IMR-90 (cell line): Measurements from ENCODE around the gene SLC6A6. TPM values are rescaled to one million over a fixed set of nuclear protein-coding genes. Genes with fewer than 3 reads are reported as not detected.

Experiments used
- ATAC-seq: fragments of 200-7000 bp; cut with Tn5 transposase; 2 replicates; pipeline ENCODE4 v1.9.1; 2020; ENCODE audit warnings: low read depth, mild to moderate bottlenecking, moderate library complexity
- BruUV-seq: library from RNA; stranded (reverse); fragments of 400-500 nt; replicated peaks from 2 replicates; lab custom pipeline; 2021; lab: Mats Ljungman, UMichigan
- CTCF ChIA-PET: fragments of 300-600 bp; formaldehyde crosslinking; extraction: SDS; loops from one replicate; lab custom pipeline; 2021; ENCODE audit warnings: antibody characterized with exemption; lab: Yijun Ruan, JAX
- POLR2A ChIA-PET: fragments of 300-600 bp; sonication (Branson Sonifier 250); formaldehyde crosslinking; loops from one replicate; lab custom pipeline; 2022; ENCODE audit warnings: antibody characterized with exemption; ENCODE audit not compliant: unreplicated experiment; lab: Charles Lee
- DNase-seq: peaks from one replicate; pipeline ENCODE4 v3.0.0; 2013
- H2AFZ ChIP-seq: replicated peaks from 2 replicates; pipeline ENCODE3; 2013; ENCODE audit warnings: low read length, mild to moderate bottlenecking; ENCODE audit not compliant: poor library complexity
- H2AK5ac ChIP-seq: 2 replicates; pipeline ENCODE4 v1.6.1; 2013; ENCODE audit warnings: low read depth, low read length, inconsistent platforms
- H2AK9ac ChIP-seq: replicated peaks from 2 replicates; pipeline ENCODE3; 2013; ENCODE audit warnings: mild to moderate bottlenecking, low read depth, low read length, moderate library complexity; ENCODE audit not compliant: poor library complexity
- H2BK120ac ChIP-seq: 2 replicates; pipeline ENCODE4 v1.6.1; 2013; ENCODE audit warnings: low read depth, low read length, inconsistent platforms
- H2BK15ac ChIP-seq: 3 replicates; pipeline ENCODE4 v1.6.1; 2013; ENCODE audit warnings: low read depth, low read length, inconsistent platforms
- H2BK20ac ChIP-seq: 2 replicates; pipeline ENCODE4 v1.6.1; 2013; ENCODE audit warnings: low read depth, mild to moderate bottlenecking, inconsistent platforms, low read length, moderate library complexity
- H2BK5ac ChIP-seq: 2 replicates; pipeline ENCODE4 v1.6.1; 2013; ENCODE audit warnings: mild to moderate bottlenecking, low read depth, low read length, inconsistent platforms; ENCODE audit not compliant: poor library complexity, severe bottlenecking
- H3K14ac ChIP-seq: replicated peaks from 2 replicates; pipeline ENCODE4 v1.6.1; 2013; ENCODE audit warnings: low read depth, low read length, inconsistent platforms
- H3K18ac ChIP-seq: 2 replicates; pipeline ENCODE4 v1.6.1; 2013; ENCODE audit warnings: low read depth, low read length, control low read depth
- H3K23ac ChIP-seq: 2 replicates; pipeline ENCODE4 v1.6.1; 2013; ENCODE audit warnings: low read depth, low read length, inconsistent platforms
- H3K27ac ChIP-seq: 2 replicates; pipeline ENCODE4 v1.5.1; 2013; ENCODE audit warnings: mild to moderate bottlenecking, control low read depth, low read length; ENCODE audit not compliant: insufficient read depth
- H3K27me3 ChIP-seq: 2 replicates; pipeline ENCODE4 v1.6.1; 2013; ENCODE audit warnings: low read length; ENCODE audit not compliant: control insufficient read depth, insufficient read depth
- H3K36me3 ChIP-seq: 2 replicates; pipeline ENCODE4 v1.6.1; 2013; ENCODE audit warnings: low read length, mixed read lengths; ENCODE audit not compliant: control insufficient read depth, insufficient read depth
- H3K4ac ChIP-seq: 2 replicates; pipeline ENCODE4 v1.6.1; 2013; ENCODE audit warnings: low read depth, low read length, inconsistent platforms
- H3K4me1 ChIP-seq: 2 replicates; pipeline ENCODE4 v1.6.1; 2013; ENCODE audit warnings: low read length, mixed read lengths; ENCODE audit not compliant: control insufficient read depth, insufficient read depth
- H3K4me2 ChIP-seq: 2 replicates; pipeline ENCODE4 v1.6.1; 2013; ENCODE audit warnings: low read depth, mild to moderate bottlenecking, control low read depth, low read length, moderate library complexity
- H3K4me3 ChIP-seq: 2 replicates; pipeline ENCODE4 v1.5.1; 2013; ENCODE audit warnings: low read depth, mild to moderate bottlenecking, control low read depth, low read length, moderate library complexity; ENCODE audit not compliant: insufficient read depth
- H3K56ac ChIP-seq: 2 replicates; pipeline ENCODE4 v1.6.1; 2013; ENCODE audit warnings: low read length, inconsistent platforms; ENCODE audit not compliant: insufficient read depth; ENCODE audit errors: extremely low read depth
- H3K79me1 ChIP-seq, 2 experiments: 2 replicates each; pipeline ENCODE4 v1.6.1; 2013; ENCODE audit warnings: low read length in 2 of 2, inconsistent platforms in 1 of 2, low read depth in 1 of 2
- H3K9ac ChIP-seq: 2 replicates; pipeline ENCODE4 v1.6.1; 2013; ENCODE audit warnings: low read depth, low read length, control low read depth
- H3K9me1 ChIP-seq: 2 replicates; pipeline ENCODE4 v1.6.1; 2013; ENCODE audit warnings: low read length, inconsistent platforms; ENCODE audit not compliant: insufficient read depth
- H3K9me3 ChIP-seq: 2 replicates; pipeline ENCODE4 v1.6.1; 2013; ENCODE audit warnings: low read length; ENCODE audit not compliant: control insufficient read depth, insufficient read depth
- H4K20me1 ChIP-seq: 2 replicates; pipeline ENCODE4 v1.6.1; 2013; ENCODE audit warnings: low read length, inconsistent platforms; ENCODE audit not compliant: insufficient read depth
- H4K5ac ChIP-seq: 2 replicates; pipeline ENCODE4 v1.6.1; 2013; ENCODE audit warnings: mild to moderate bottlenecking, low read depth, low read length, control low read depth
- H4K8ac ChIP-seq, 2 experiments: 2 replicates each; pipeline ENCODE4 v1.6.1; 2013; ENCODE audit warnings: low read depth in 2 of 2, low read length in 2 of 2, control low read depth in 1 of 2, inconsistent platforms in 1 of 2
- H4K91ac ChIP-seq: 2 replicates; pipeline ENCODE4 v1.6.1; 2013; ENCODE audit warnings: low read depth, low read length, inconsistent platforms; ENCODE audit not compliant: insufficient read depth
- BHLHE40 ChIP-seq: fragments of 150-350 bp; IDR thresholded peaks from 2 replicates; pipeline ENCODE4 v1.6.1; 2016; ENCODE audit warnings: mild to moderate bottlenecking, low read depth, low read length
- CEBPB ChIP-seq: IDR thresholded peaks from 2 replicates; pipeline ENCODE4 v1.6.1; 2012; ENCODE audit warnings: low read depth, low read length, improper control_type of control experiment
- CHD1 ChIP-seq: IDR thresholded peaks from 2 replicates; pipeline ENCODE4 v1.6.1; 2012; ENCODE audit warnings: low read depth, low read length, improper control_type of control experiment
- CTCF ChIP-seq: conservative IDR thresholded peaks from 2 replicates; pipeline ENCODE4 v1.5.1; 2012; ENCODE audit warnings: mild to moderate bottlenecking, low read depth, low read length, improper control_type of control experiment
- ELK1 ChIP-seq: fragments of 150-350 bp; IDR thresholded peaks from 2 replicates; pipeline ENCODE4 v1.6.1; 2016; ENCODE audit warnings: low read depth, mild to moderate bottlenecking, low read length, moderate library complexity, borderline replicate concordance
- FOS ChIP-seq: fragments of 150-350 bp; IDR thresholded peaks from 2 replicates; pipeline ENCODE4 v1.6.1; 2016; ENCODE audit warnings: low read depth, low read length
- MAFK ChIP-seq: IDR thresholded peaks from 2 replicates; pipeline ENCODE4 v1.6.1; 2012; ENCODE audit warnings: low read depth, low read length, improper control_type of control experiment
- MXI1 ChIP-seq: IDR thresholded peaks from 2 replicates; pipeline ENCODE4 v1.6.1; 2012; ENCODE audit warnings: low read depth, mild to moderate bottlenecking, low read length, moderate library complexity, borderline replicate concordance
- NFE2L2 ChIP-seq: fragments of 150-350 bp; IDR thresholded peaks from 2 replicates; pipeline ENCODE4 v1.6.1; 2016; ENCODE audit warnings: low read depth, mild to moderate bottlenecking, low read length
- POLR2A ChIP-seq: IDR thresholded peaks from 2 replicates; pipeline ENCODE4 v1.6.1; 2012; ENCODE audit warnings: mild to moderate bottlenecking, low read depth, low read length
- RAD21 ChIP-seq: IDR thresholded peaks from 2 replicates; pipeline ENCODE4 v1.6.1; 2012; ENCODE audit warnings: low read length, improper control_type of control experiment
- RCOR1 ChIP-seq: IDR thresholded peaks from 2 replicates; pipeline ENCODE4 v1.6.1; 2012; ENCODE audit warnings: mild to moderate bottlenecking, low read length, improper control_type of control experiment; ENCODE audit not compliant: insufficient replicate concordance
- RFX5 ChIP-seq: IDR thresholded peaks from 2 replicates; pipeline ENCODE4 v1.8.0; 2012; ENCODE audit warnings: low read depth, mild to moderate bottlenecking, low read length, moderate library complexity
- SMC3 ChIP-seq: fragments of 150-350 bp; IDR thresholded peaks from 2 replicates; pipeline ENCODE4 v1.6.1; 2016; ENCODE audit warnings: low read depth, mild to moderate bottlenecking, antibody characterized with exemption, low read length, moderate library complexity
- USF2 ChIP-seq: fragments of 150-350 bp; IDR thresholded peaks from 2 replicates; pipeline ENCODE4 v1.6.1; 2017; ENCODE audit warnings: mild to moderate bottlenecking, antibody characterized with exemption, low read length, low read depth
- WGBS, 2 experiments: methylation state at CpG; one replicate each; pipeline versions ENCODE4 v1.1.5 to v1.1.7; 2013; ENCODE audit warnings: missing lambda C conversion rate in 2 of 2; ENCODE audit not compliant: insufficient read length in 1 of 2; ENCODE audit errors: extremely low coverage in 2 of 2; 5-methylcytosine and 5-hydroxymethylcytosine counted together
- dilution Hi-C: fragments of 300-500 bp; cut with HindIII; formaldehyde crosslinking; loops from one replicate; pipeline ENCODE4 v1.14.3; 2018; ENCODE audit warnings: low sequenced_read_pairs; ENCODE audit not compliant: unreplicated experiment
- in situ Hi-C: fragments of 300-500 bp; cut with MboI; formaldehyde crosslinking; loops from 3 replicates; pipeline ENCODE4 v1.14.3; 2019; ENCODE audit warnings: low sequenced_read_pairs, inconsistent platforms, mixed read lengths
- intact Hi-C: fragments of 100-400 bp; cut with micrococcal nuclease; formaldehyde crosslinking; loops from 2 replicates; pipeline ENCODE4 v1.10.0; 2022
- polyA plus RNA-seq, 3 experiments: library from polyadenylated mRNA; depleted of rRNA; stranded (reverse); fragments of >200 nt; gene quantifications; 2 replicates each; pipeline ENCODE4 v1.2.3, GENCODE V29; 2012; ENCODE audit warnings: low replicate concordance in 1 of 3
- total RNA-seq: library from RNA; depleted of rRNA; stranded (reverse); fragments of >200 nt; gene quantifications from 2 replicates; pipeline ENCODE4 v1.2.3, GENCODE V29; 2012

SLC6A6 gene
- total and polyA plus RNA-seq, 2 of the 4 experiments (the other 2 are of a cell fraction): 29.9 to 39.4 TPM

- no peak for DNase-seq
- TF ChIP-seq USF2 (no peak), POLR2A (no peak), ELK1 (no peak), FOS (no peak), RCOR1 (no peak), CTCF (no peak), RAD21 (no peak), MXI1 (no peak), RFX5 (no peak), NFE2L2 (no peak), CEBPB (no peak), BHLHE40 (no peak), CHD1 (no peak), MAFK (no peak), SMC3 (no peak)
- Histone ChIP-seq H3K4me2 (peak overlapping the region; percentile 86), H4K5ac (no peak overlapping the region), H3K56ac (0 out of 2 replicates have a peak overlapping the region, but pooled peaks have one; percentile 5), H3K9me3 (no peaks in the 10 kb centered on the region), H3K27ac (no peak overlapping the region; the same call in 1 of the 2 replicates), H3K9me1 (peaks cover 21% of the 10 kb centered on the region), H4K20me1 (peaks cover 35% of the 10 kb centered on the region), H2BK15ac (no peak overlapping the region), H3K14ac (peak overlapping the region; percentile 88), H3K4ac (peak overlapping the region; percentile 36), H3K4me1 (peaks cover 19% of the 10 kb centered on the region), H3K4me3 (peak overlapping the region; percentile 73), H2AK5ac (peak overlapping the region; percentile 79), H2AK9ac (peak overlapping the region; percentile 70), H3K79me1 (peaks cover 24 to 42% of the 10 kb centered on the region in 2 experiments), H3K18ac (0 out of 2 replicates have a peak overlapping the region, but pooled peaks have one; percentile 13), H2BK120ac (peak overlapping the region; percentile 53; the same call in 1 of the 2 replicates), H2AFZ (no peak overlapping the region), H3K36me3 (peaks cover 4% of the 10 kb centered on the region), H2BK20ac (no peak overlapping the region), H4K91ac (no peak overlapping the region), H4K8ac (peak overlapping the region in 1 of 2 experiments; percentile 66; a peak in 1 of 4 replicates), H3K9ac (peak overlapping the region; percentile 90), H3K27me3 (no peaks in the 10 kb centered on the region), H3K23ac (peak overlapping the region; percentile 90; the same call in 1 of the 2 replicates), H2BK5ac (no peak overlapping the region)
- POLR2A ChIA-PET: no interaction called here
- in situ Hi-C loops (no loop called here), intact Hi-C loops (no loop called here), dilution Hi-C loops (no loop called here)
- BruUV-seq: no TSS peak
- ATAC-seq: no peak
- WGBS, 2 experiments: no CpG with 5 or more reads among the region's 3 CpGs
- CTCF ChIA-PET: interaction anchor here (1.0 kb wide), 1 partner anchor 11 kb away, joined by 4 read pairs; no protein-coding TSS in a partner anchor
Measured at GRCh38 chr3:14404186-14404585, 1.8 kb downstream of the SLC6A6 start.
